ENCODE data around the gene TSN.

The TSN gene

GRCh38 chr2:121736462-121737336 is 18.8 kb upstream of the TSN start, which contains the start of gene NIFK:
TSS of gene NIFK (minus strand) at chr2:121736875. CDS start at chr2:121736850, 25 bp downstream.
- ChIA-PET POLR2A (interaction anchor here (0.6 to 3.1 kb wide), 14 partner anchors 11 to 857 kb away, joined by 3 to 18 read pairs (median 6); partner anchors contain the start of genes CLASP1, RNU4ATAC and TSN), CTCF (interaction anchor here (0.9 kb wide), 1 partner anchor 71 kb away, joined by 3 read pairs; no protein-coding TSS in a partner anchor)
- peak within 1 kb of the TSS; percentile 84 for H3K27ac ChIP-seq (ENCODE audit: extremely low read depth, low read depth, low read length)
- H3K4me3 ChIP-seq (ENCODE audit: low read depth, low read length), result peak within 1 kb of the TSS; percentile 96
- no peaks in the 10 kb centered on the region for H3K9me3 ChIP-seq (ENCODE audit: control insufficient read depth, insufficient read depth, low read depth, low read length)
- peaks cover 26 to 31% of the 10 kb centered on the region in 2 experiments for H3K36me3 ChIP-seq (ENCODE audit: control insufficient read depth in 2 of 2, insufficient read depth in 1 of 2, low read length in 2 of 2)
- no peaks in the 10 kb centered on the region for H3K4me1 ChIP-seq (ENCODE audit: control insufficient read depth, insufficient read depth, low read length)
- no peak for TF ChIP-seq CTCF (tag by site-specific recombination; IDR thresholded peaks at IDR 0.05)
- no peak for TF ChIP-seq ZBTB44 (tag by site-specific recombination; IDR thresholded peaks at IDR 0.05)
- no peak for TF ChIP-seq ZNF280C (tag by site-specific recombination; IDR thresholded peaks at IDR 0.05)
- peak; percentile 77 for TF ChIP-seq ZNF501 (tag by site-specific recombination; IDR thresholded peaks at IDR 0.05)
- 0 out of 2 replicates have a peak, but pooled peaks have one; percentile 51 for TF ChIP-seq HIC1 (tag by site-specific recombination; IDR thresholded peaks at IDR 0.05)
- 0 out of 2 replicates have a peak, but pooled peaks have one; percentile 39 for TF ChIP-seq ZNF2 (tag by site-specific recombination; IDR thresholded peaks at IDR 0.05)
- no peak for TF ChIP-seq ZNF133 (tag by site-specific recombination; IDR thresholded peaks at IDR 0.05)
- peak; percentile 80 for TF ChIP-seq SP3 (tag by site-specific recombination; IDR thresholded peaks at IDR 0.05)
- no peak for TF ChIP-seq ZNF114 (tag by site-specific recombination; IDR thresholded peaks at IDR 0.05)
- TF ChIP-seq BCL6B (tag by site-specific recombination; IDR thresholded peaks at IDR 0.05), result no peak
- peak; percentile 60 for TF ChIP-seq ZBTB26 (tag by site-specific recombination; optimal IDR thresholded peaks at IDR 0.05)
- 0 out of 2 replicates have a peak, but pooled peaks have one; percentile 7 for TF ChIP-seq ZNF660 (tag by site-specific recombination; IDR thresholded peaks at IDR 0.05)
- TF ChIP-seq ZNF426 (tag by site-specific recombination; IDR thresholded peaks at IDR 0.05), result no peak
- TF ChIP-seq ZNF239 (tag by site-specific recombination; IDR thresholded peaks at IDR 0.05), result no peak
- TF ChIP-seq SP7 (tag by site-specific recombination; IDR thresholded peaks at IDR 0.05), result no peak
- TF ChIP-seq ZNF580 (tag by site-specific recombination; IDR thresholded peaks at IDR 0.05), result peak; percentile 93
- TF ChIP-seq SP2 (tag by site-specific recombination; IDR thresholded peaks at IDR 0.05), result peak; percentile 88
- no peak for TF ChIP-seq ZNF513 (tag by site-specific recombination; IDR thresholded peaks at IDR 0.05)
- TF ChIP-seq ZNF629 (tag by site-specific recombination; IDR thresholded peaks at IDR 0.05), result peak; percentile 34; the same call in 1 of the 2 replicates
- TF ChIP-seq TCF7L2 (IDR thresholded peaks at IDR 0.05; ENCODE audit: borderline replicate concordance, low read depth, low read length), result no peak
- TF ChIP-seq ZNF274 (IDR thresholded peaks at IDR 0.05; ENCODE audit: low read length), result no peak
- TF ChIP-seq ZNF274 (tag by site-specific recombination; IDR thresholded peaks at IDR 0.05; ENCODE audit: borderline replicate concordance), result no peak
- TF ChIP-seq ZNF121 (tag by site-specific recombination; IDR thresholded peaks at IDR 0.05), result peak; percentile 21; the same call in 1 of the 2 replicates
- TF ChIP-seq ZNF24 (tag by site-specific recombination; IDR thresholded peaks at IDR 0.05), result no peak

All from HEK293 (cell line).